T-cell (primary cell): ENCODE results near the gene CDC42EP5. TPM values are rescaled to one million over a fixed set of nuclear protein-coding genes. Genes with fewer than 3 reads are reported as not detected.
A peak's percentile ranks its signal among the peaks of the same experiment; 100 is the strongest.
"Not testable (repeated sequence)": the region's sequence is repeated elsewhere in the genome, so short reads cannot be mapped to it uniquely, and the experiment has no call there.

Experiments used
- ATAC-seq, 4 experiments: fragments of 200-7000 bp in 3 of 4; fragments of 150-1000 bp in 1 of 4; cut with Tn5 transposase; replicated peaks in 1 of 4; 1 replicate in 3 of 4; 2 replicates in 1 of 4; pipeline ENCODE4 v1.10.0; 2021; ENCODE audit warnings: moderate library complexity in 3 of 4, mild to moderate bottlenecking in 2 of 4, moderate number of reproducible peaks in 1 of 4
- CTCF ChIA-PET, 2 donors: fragments of 300-600 bp; sonication (Branson Sonifier 250); formaldehyde crosslinking; loops; one replicate each; lab custom pipeline; 2022; ENCODE audit warnings: antibody characterized with exemption in 2 of 2; lab: Charles Lee
- POLR2A ChIA-PET, 2 donors: fragments of 300-600 bp; sonication (Branson Sonifier 250); formaldehyde crosslinking; loops; one replicate each; lab custom pipeline; 2022; ENCODE audit warnings: antibody characterized with exemption in 2 of 2; lab: Charles Lee
- DNase-seq, 35 experiments: peaks; one replicate each; pipeline versions ENCODE4 v3.0.0 to v3.0.0-alpha.2; 2013 to 2023
- H3K27ac ChIP-seq: one replicate; pipeline ENCODE4 v1.5.1; 2013; ENCODE audit warnings: low read length
- H3K27me3 ChIP-seq, 2 experiments: replicated peaks in 1 of 2; 1 replicate in 1 of 2; 2 replicates in 1 of 2; pipeline versions ENCODE4 v1.6.1 to v1.7.0; 2013; ENCODE audit warnings: low read length in 1 of 2, mixed read lengths in 1 of 2; ENCODE audit not compliant: control insufficient read depth in 2 of 2, insufficient read depth in 2 of 2; ENCODE audit errors: extremely low read depth in 1 of 2
- H3K36me3 ChIP-seq, 2 donors: 1 replicate in 1 of 2; 2 replicates in 1 of 2; pipeline versions ENCODE4 v1.6.1 to v1.7.0; 2013; ENCODE audit warnings: low read length in 1 of 2; ENCODE audit not compliant: control insufficient read depth in 2 of 2, insufficient read depth in 1 of 2; ENCODE audit errors: extremely low read depth in 1 of 2
- H3K4me1 ChIP-seq, 2 experiments: 1 replicate in 1 of 2; 2 replicates in 1 of 2; pipeline versions ENCODE4 v1.6.1 to v1.7.0; 2013; ENCODE audit warnings: low read length in 2 of 2, mixed read lengths in 1 of 2; ENCODE audit not compliant: insufficient read depth in 2 of 2, control insufficient read depth in 1 of 2; ENCODE audit errors: extremely low read depth in 1 of 2
- H3K4me3 ChIP-seq, 2 donors: 1 replicate in 1 of 2; 2 replicates in 1 of 2; pipeline versions ENCODE4 v1.5.1 to v1.7.0; 2013; ENCODE audit warnings: mild to moderate bottlenecking in 2 of 2, low read length in 1 of 2, moderate library complexity in 1 of 2; ENCODE audit not compliant: control insufficient read depth in 1 of 2; ENCODE audit errors: extremely low read depth in 1 of 2
- H3K9me3 ChIP-seq: 2 replicates; pipeline ENCODE4 v1.7.0; 2013
- H3K27ac Mint-ChIP-seq, 2 donors: one replicate each; pipeline ENCODE4 v1.8.0; 2020 to 2021; ENCODE audit warnings: mild to moderate bottlenecking in 2 of 2, mixed read lengths in 2 of 2
- H3K27me3 Mint-ChIP-seq, 2 donors: one replicate each; pipeline ENCODE4 v1.8.0; 2021 to 2022; ENCODE audit warnings: mixed read lengths in 2 of 2
- H3K36me3 Mint-ChIP-seq: one replicate; pipeline ENCODE4 v1.8.0; 2021; ENCODE audit warnings: mixed read lengths
- H3K4me1 Mint-ChIP-seq, 3 donors: one replicate each; pipeline ENCODE4 v1.8.0; 2020 to 2022; ENCODE audit warnings: mixed read lengths in 3 of 3, mild to moderate bottlenecking in 1 of 3
- H3K4me3 Mint-ChIP-seq, 3 donors: one replicate each; pipeline ENCODE4 v1.8.0; 2020 to 2022; ENCODE audit warnings: mild to moderate bottlenecking in 3 of 3, mixed read lengths in 3 of 3, moderate library complexity in 3 of 3
- H3K9me3 Mint-ChIP-seq, 3 donors: one replicate each; pipeline ENCODE4 v1.8.0; 2020 to 2022; ENCODE audit warnings: mixed read lengths in 3 of 3
- WGBS: methylation state at CpG from one replicate; pipeline ENCODE4 v1.1.5; 2013; ENCODE audit warnings: missing lambda C conversion rate; ENCODE audit not compliant: insufficient coverage; 5-methylcytosine and 5-hydroxymethylcytosine counted together
- total RNA-seq, 35 experiments: library from RNA in 6 of 35; stranded (reverse) in 6 of 35; fragments of 120-200 nt in 1 of 35; gene quantifications; one replicate each; pipeline versions ENCODE4 v1.2.1 to v1.2.4 and lab custom pipeline; 2013 to 2026

Gene CDC42EP5
- total RNA-seq, 5 donors from 2014 or later (not counting 1 experiment from before 2014, with no cell fraction given) = 0.43 TPM; not detected in 4

- H3K27ac ChIP-seq = no peak overlapping the region
- no peak overlapping the region for H3K4me3 Mint-ChIP-seq
- ATAC-seq (no peak), DNase-seq (no peak)
- H3K9me3 ChIP-seq = no peaks in the 10 kb centered on the region
- H3K27me3 Mint-ChIP-seq = peaks cover 40 to 56% of the 10 kb centered on the region in 2 donors
- ChIA-PET CTCF (no interaction called here), POLR2A (no interaction called here)
- no peaks in the 10 kb centered on the region for H3K36me3 ChIP-seq
- H3K4me1 ChIP-seq = peaks cover 0 to 12% of the 10 kb centered on the region in 2 experiments
- no peaks in the 10 kb centered on the region for H3K36me3 Mint-ChIP-seq
- H3K9me3 Mint-ChIP-seq = no peaks in the 10 kb centered on the region
- H3K27me3 ChIP-seq = peaks cover 8 to 46% of the 10 kb centered on the region in 2 experiments
- peak overlapping the region in 1 of 2 donors; percentile 79 for H3K27ac Mint-ChIP-seq
- H3K4me1 Mint-ChIP-seq = peaks cover 9 to 18% (median 14%) of the 10 kb centered on the region in 3 donors
- 83% methylated on average over 2 of the region's 6 CpGs for WGBS
- no peak overlapping the region for H3K4me3 ChIP-seq
Observed at GRCh38 chr19:54473892-54474372, 836 bp upstream of the CDC42EP5 start.

GRCh38 chr19:54470991-54471782 lies 1.9 kb downstream of the CDC42EP5 start:
- H3K36me3 Mint-ChIP-seq = no peaks in the 10 kb centered on the region
- H3K27me3 Mint-ChIP-seq = peaks cover 32 to 41% of the 10 kb centered on the region in 2 donors

GRCh38 chr19:54470276-54470887 lies 2.7 kb downstream of the CDC42EP5 start:
- H3K9me3 Mint-ChIP-seq = no peaks in the 10 kb centered on the region
- no peak overlapping the region for H3K27ac ChIP-seq
- POLR2A ChIA-PET = no interaction called here

More at GRCh38 chr19:54470991-54471782, 1.9 kb downstream of the CDC42EP5 start:
- Mint-ChIP-seq H3K27ac (no peak overlapping the region), H3K9me3 (no peaks in the 10 kb centered on the region), H3K4me3 (peak overlapping the region in 1 of 3 donors; percentile 31), H3K4me1 (peaks cover 9 to 18% (median 14%) of the 10 kb centered on the region in 3 donors)
- Histone ChIP-seq H3K36me3 (no peaks in the 10 kb centered on the region), H3K4me1 (peaks cover 0 to 12% of the 10 kb centered on the region in 2 experiments), H3K27me3 (peaks cover 7 to 36% of the 10 kb centered on the region in 2 experiments), H3K27ac (no peak overlapping the region), H3K9me3 (no peaks in the 10 kb centered on the region), H3K4me3 (no peak overlapping the region)
- ATAC-seq (peak in 3 of 4 experiments; percentile 17 to 37 (median 36)), DNase-seq (peak in 1 of 35 experiments; percentile 7)
- ChIA-PET CTCF (no interaction called here), POLR2A (no interaction called here)
- WGBS = 4% methylated on average over 49 of the region's 60 CpGs

GRCh38 chr19:54469496-54469934 lies 3.6 kb downstream of the CDC42EP5 start:
- Mint-ChIP-seq H3K9me3 (no peaks in the 10 kb centered on the region), H3K27ac (no peak overlapping the region), H3K4me1 (peaks cover 9 to 25% (median 15%) of the 10 kb centered on the region in 3 donors), H3K27me3 (peaks cover 27 to 39% of the 10 kb centered on the region in 2 donors), H3K4me3 (no peak overlapping the region), H3K36me3 (no peaks in the 10 kb centered on the region)
- H3K27me3 ChIP-seq = peaks cover 7 to 36% of the 10 kb centered on the region in 2 experiments
- H3K9me3 ChIP-seq = no peaks in the 10 kb centered on the region
- no peak for ATAC-seq
- 68% methylated on average over 6 of the region's 8 CpGs for WGBS
- DNase-seq = no peak
- H3K27ac ChIP-seq = no peak overlapping the region
- no peak overlapping the region for H3K4me3 ChIP-seq
- H3K4me1 ChIP-seq = peaks cover 0 to 17% of the 10 kb centered on the region in 2 experiments
- ChIA-PET POLR2A (no interaction called here), CTCF (interaction anchor here in 1 of 2 donors (0.6 to 1.0 kb wide), 2 partner anchors 9 to 22 kb away, joined by 3 read pairs; no protein-coding TSS in a partner anchor)
- H3K36me3 ChIP-seq = no peaks in the 10 kb centered on the region

More at GRCh38 chr19:54470276-54470887, 2.7 kb downstream of the CDC42EP5 start:
- Mint-ChIP-seq H3K36me3 (no peaks in the 10 kb centered on the region), H3K27me3 (peaks cover 32 to 39% of the 10 kb centered on the region in 2 donors), H3K4me1 (peaks cover 9 to 23% (median 14%) of the 10 kb centered on the region in 3 donors), H3K4me3 (peak overlapping the region in 1 of 3 donors; percentile 28), H3K27ac (no peak overlapping the region)
- Histone ChIP-seq H3K36me3 (no peaks in the 10 kb centered on the region), H3K9me3 (no peaks in the 10 kb centered on the region), H3K27me3 (peaks cover 7 to 36% of the 10 kb centered on the region in 2 experiments), H3K4me3 (no peak overlapping the region), H3K4me1 (peaks cover 0 to 12% of the 10 kb centered on the region in 2 experiments)
- CTCF ChIA-PET = interaction anchor here in 1 of 2 donors (1.0 kb wide), 1 partner anchor 8 kb away, joined by 3 read pairs; no protein-coding TSS in a partner anchor
- DNase-seq (no peak), ATAC-seq (no peak)
- 100% methylated on average over 2 of the region's 10 CpGs for WGBS

- peaks cover 7 to 22% of the 10 kb centered on the region in 2 experiments for H3K27me3 ChIP-seq
- Mint-ChIP-seq H3K4me1 (peaks cover 21 to 35% (median 31%) of the 10 kb centered on the region in 3 donors), H3K4me3 (peak overlapping the region; percentile 59 to 76 (median 61)), H3K27me3 (peaks cover 16 to 28% of the 10 kb centered on the region in 2 donors)
- H3K4me3 ChIP-seq, H3K36me3 Mint-ChIP-seq, CTCF ChIA-PET, POLR2A ChIA-PET, H3K27ac Mint-ChIP-seq, ATAC-seq, H3K9me3 ChIP-seq, DNase-seq, H3K27ac ChIP-seq, H3K36me3 ChIP-seq, H3K9me3 Mint-ChIP-seq: not testable (repeated sequence)
- 95% methylated on average over 14 of the region's 14 CpGs for WGBS
- H3K4me1 ChIP-seq = peaks cover 7 to 37% of the 10 kb centered on the region in 2 experiments
Observed at GRCh38 chr19:54466110-54466480, 7.0 kb downstream of the CDC42EP5 start.
